ENCODE measurements around the gene TOPBP1.
A peak's percentile ranks its signal among the peaks of the same experiment; 100 is the strongest.
"Not testable (repeated sequence)": the region's sequence is repeated elsewhere in the genome, so short reads cannot be mapped to it uniquely, and the experiment has no call there.

The TOPBP1 gene

DNA sequence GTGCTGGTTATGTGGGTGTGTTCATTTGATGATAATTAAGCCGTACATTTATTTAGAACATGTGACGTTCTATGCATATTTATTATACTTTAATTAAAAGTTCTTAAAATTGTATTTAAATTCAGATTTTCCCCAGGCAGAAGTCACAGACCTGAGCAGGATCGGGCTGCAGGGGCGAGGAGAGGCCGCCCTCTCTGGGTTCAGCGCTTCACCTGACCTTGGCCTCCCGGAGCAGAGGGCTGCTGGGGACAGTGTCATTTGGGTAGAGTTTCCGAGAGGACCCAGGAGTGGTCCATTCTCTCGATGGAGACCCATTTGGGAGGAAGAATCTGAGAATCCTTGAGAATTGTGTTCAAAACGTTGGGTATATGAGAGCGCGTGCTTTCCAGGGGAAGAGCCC is 12.0 kb upstream of the TOPBP1 start:
- no peak for DNase-seq

GRCh38 chr3:133672461-133672860 is 10.7 kb upstream of the TOPBP1 start:
- DNase-seq = no peak

GRCh38 chr3:133670525-133670995 is 8.8 kb upstream of the TOPBP1 start:
- DNase-seq = no peak

DNA sequence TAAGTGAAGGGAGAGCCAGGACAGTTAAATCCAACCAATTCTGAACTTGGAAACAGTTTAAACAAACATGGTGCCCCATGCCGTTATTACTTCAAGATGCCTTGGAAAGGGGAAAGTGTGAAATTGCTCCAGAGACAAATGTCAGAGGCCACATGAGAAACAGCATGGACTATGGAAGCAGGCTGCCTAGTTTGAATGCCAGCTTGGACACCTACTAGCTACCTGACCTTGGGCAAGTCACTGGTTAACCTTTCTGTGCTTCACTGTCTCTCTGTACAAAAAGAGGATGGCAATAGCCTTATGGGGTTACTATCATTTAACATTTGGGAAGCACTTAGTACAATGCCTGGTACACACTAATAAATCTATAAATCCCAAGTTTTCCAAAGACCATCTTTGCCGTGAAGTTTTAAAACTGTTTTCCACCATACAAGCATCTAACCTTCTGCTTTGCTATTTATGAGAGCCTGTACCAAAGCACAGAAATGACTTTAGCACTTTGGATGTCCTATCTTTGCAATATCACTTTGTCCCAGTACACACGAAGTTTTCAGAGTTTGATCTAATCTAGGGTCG is 8.3 kb upstream of the TOPBP1 start:
- DNase-seq = no peak

DNA sequence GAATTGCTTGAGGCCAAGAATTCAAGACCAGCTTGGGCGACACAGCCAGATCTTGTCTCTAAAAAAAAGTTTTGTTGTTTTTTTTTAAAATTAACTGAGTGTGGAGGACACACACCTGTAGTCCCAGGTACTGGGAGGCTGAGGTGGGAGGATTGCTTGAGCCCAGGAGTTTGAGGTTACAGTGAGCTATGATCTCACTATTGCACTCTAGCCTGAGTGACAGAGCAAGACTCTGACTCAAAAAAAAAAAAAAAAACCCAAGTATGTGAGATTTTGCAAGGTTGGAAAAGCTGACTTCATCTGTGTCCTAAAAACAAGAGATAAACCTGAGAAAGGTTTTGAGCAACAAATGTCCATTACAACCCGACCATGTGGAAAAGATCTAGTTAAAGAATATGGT is 5.4 kb upstream of the TOPBP1 start:
- DNase-seq = no peak

GRCh38 chr3:133665188-133665587 is 3.4 kb upstream of the TOPBP1 start:
- not testable (repeated sequence) for DNase-seq

GRCh38 chr3:133663569-133664313 is 2.0 kb upstream of the TOPBP1 start:
- peak; percentile 12 for DNase-seq

- peak; percentile 40 for DNase-seq
Observed at GRCh38 chr3:133662278-133662651, 524 bp upstream of the TOPBP1 start.

- DNase-seq = no peak
Observed at GRCh38 chr3:133659806-133660205, 1.9 kb downstream of the TOPBP1 start.

- no peak for DNase-seq
Observed at GRCh38 chr3:133655731-133656515, 5.8 kb downstream of the TOPBP1 start.

GRCh38 chr3:133649486-133650068 is 12.2 kb downstream of the TOPBP1 start:
- no peak for DNase-seq

GRCh38 chr3:133644768-133645167 is 17.0 kb downstream of the TOPBP1 start:
- DNase-seq = no peak

- DNase-seq = no peak
Observed at GRCh38 chr3:133643611-133644010, 18.1 kb downstream of the TOPBP1 start.

- DNase-seq = no peak
Observed at GRCh38 chr3:133641254-133641653, 20.5 kb downstream of the TOPBP1 start.

- no peak for DNase-seq
Observed at GRCh38 chr3:133633439-133633838, 28.3 kb downstream of the TOPBP1 start.

DNA sequence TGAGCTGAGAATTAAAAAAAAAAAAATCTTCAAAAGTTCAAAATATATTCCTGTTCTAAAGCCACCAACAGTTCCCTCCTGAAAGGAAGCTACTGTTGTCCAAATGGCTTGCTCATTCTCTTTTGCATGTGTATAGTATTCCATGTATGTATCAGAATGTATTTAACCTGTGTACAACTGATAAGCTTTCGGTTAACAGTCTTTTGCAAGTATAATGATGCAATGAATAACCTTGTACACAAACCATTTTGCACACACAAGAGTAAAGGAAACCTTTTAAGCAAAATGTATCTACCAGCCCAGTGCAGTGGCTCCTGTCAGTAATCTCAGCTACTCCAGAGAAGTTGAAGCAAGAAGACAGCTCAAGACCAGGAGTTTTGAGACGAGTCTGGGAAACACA is 32.6 kb downstream of the TOPBP1 start:
- no peak for DNase-seq

- no peak for DNase-seq
Observed at GRCh38 chr3:133627789-133628188, 34.0 kb downstream of the TOPBP1 start.

GRCh38 chr3:133620066-133620784 is 41.5 kb downstream of the TOPBP1 start:
- no peak for DNase-seq

- DNase-seq = no peak
Observed at GRCh38 chr3:133611534-133611933, 50.2 kb downstream of the TOPBP1 start.

DNA sequence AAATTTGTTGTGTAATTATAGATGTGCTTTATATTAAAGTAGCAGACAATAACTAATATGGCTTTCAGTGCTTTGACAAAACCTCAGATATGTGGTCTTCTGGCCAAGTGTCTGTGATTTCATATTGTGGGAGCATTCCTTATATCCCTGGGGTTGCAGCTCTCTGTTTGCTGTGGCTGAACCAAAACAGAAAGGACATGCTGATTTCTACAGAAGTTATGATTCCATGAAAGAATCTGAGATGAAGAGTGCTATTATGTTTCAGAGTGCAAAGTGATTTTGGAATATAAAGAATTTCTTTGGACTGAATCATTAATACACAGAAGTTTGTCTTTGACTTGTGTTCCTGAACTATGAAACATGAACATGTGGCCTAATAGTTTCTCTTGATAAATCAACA is 51.7 kb downstream of the TOPBP1 start:
- no peak for DNase-seq

- DNase-seq = no peak
Observed at GRCh38 chr3:133608388-133608787, 53.4 kb downstream of the TOPBP1 start.

DNA sequence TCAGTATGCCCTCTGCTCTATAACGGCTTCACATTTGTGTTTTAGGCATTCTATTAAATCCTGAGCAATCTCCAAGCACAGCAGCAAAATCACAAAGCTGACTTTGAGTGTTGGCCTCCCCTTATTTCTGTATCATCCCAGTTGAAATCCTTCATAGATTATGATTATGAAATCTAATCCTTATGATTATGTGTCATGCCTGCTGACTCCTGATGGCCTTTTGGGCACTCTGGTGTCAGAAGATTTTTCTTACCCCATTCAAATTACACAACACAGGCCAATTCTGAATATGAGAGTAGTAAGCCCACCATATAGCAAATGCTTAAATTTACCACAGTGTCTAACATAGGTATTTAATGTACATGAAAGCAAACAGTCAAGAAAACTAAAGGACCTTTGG is 53.9 kb downstream of the TOPBP1 start:
- DNase-seq = no peak

GRCh38 chr3:133606902-133607301 is 54.8 kb downstream of the TOPBP1 start:
- no peak for DNase-seq
